ENCODE data around the gene AURKB. TPM values are rescaled to one million over a fixed set of nuclear protein-coding genes. Genes with fewer than 3 reads are reported as not detected.

Gene AURKB
- total and polyA plus RNA-seq, 2 of the 4 experiments (the other 2 are of a cell fraction), result 45.9 to 62.0 TPM

DNA sequence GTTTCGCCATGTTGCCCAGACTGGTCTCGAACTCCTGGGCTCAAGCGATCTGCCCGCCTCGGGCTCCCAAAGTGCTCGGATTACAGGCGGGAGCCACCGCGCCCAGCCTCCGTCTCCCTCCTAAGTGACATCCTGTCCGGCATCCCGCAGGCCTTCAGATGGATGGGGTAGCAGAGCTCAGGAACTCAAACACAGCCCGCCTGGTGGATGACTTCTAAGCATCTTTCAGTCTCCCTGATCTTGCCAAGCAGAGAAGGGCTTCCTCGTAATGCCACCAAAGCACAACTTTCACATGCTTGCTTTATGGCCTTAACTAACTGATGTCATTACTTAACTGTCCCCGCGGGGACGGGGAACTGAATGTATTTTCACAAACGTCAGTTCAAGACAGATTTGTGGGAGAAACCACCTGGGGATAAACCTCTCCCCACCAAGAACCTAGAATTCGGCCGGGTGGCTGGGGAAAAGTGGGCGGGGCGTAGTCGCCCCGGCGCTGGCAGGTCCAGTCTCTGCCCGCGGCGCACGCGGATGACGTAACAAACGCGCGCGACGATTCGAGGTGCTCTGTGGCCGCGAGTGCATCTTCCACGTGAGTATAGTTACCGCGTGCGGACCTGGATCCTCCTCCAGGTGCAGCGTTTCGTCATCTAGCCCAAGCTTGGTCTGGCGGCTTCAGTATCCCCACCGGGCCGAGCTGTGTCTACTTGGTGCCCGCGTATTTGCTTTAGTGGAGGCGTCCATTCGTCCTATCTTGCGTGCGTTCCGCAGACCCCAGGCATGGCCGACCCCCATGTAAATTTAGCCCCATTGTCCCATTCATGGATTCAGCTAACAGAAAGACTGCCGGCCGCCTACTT, 38.6 kb upstream of the AURKB start, which contains the start of gene PFAS (continued):
- TF ChIP-seq CEBPB (IDR thresholded peaks at IDR 0.05; ENCODE audit: low read depth, low read length) (peak; percentile 76), USF2 (IDR thresholded peaks at IDR 0.05; ENCODE audit: low read depth, low read length) (0 out of 2 replicates have a peak, but pooled peaks have one; percentile 24)

DNA sequence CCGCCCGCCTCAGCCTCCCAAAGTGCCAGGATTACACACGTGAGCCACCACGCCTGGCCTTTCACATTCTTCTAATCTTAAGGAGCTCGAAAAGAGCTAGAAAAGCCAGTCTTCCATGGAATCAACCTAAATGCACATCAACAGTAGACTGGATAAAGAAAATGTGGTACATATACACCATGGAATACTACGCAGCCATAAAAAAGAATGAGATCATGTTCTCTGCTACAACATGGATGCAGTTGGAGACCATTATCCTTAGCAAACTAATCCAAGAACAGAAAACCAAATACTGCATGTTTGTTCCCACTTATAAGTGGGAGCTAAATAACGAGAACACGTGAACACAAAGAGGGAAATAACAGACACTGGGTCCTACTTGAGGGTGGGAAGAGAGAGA, 34.4 kb upstream of the AURKB start:
- ChIA-PET POLR2A (ENCODE audit: unreplicated experiment) (no interaction called here), CTCF (no interaction called here)
- Histone ChIP-seq H3K14ac (replicated peaks; ENCODE audit: low read depth, low read length) (no peak overlapping the region), H2BK120ac (ENCODE audit: low read depth, low read length) (no peak overlapping the region), H4K8ac (ENCODE audit: low read depth in 2 of 2, low read length in 2 of 2) (no peak overlapping the region), H3K56ac (ENCODE audit: extremely low read depth, insufficient read depth, low read length) (no peak overlapping the region), H4K91ac (ENCODE audit: insufficient read depth, low read depth, low read length) (no peak overlapping the region), H2AFZ (replicated peaks; ENCODE audit: low read length, poor library complexity) (no peak overlapping the region), H3K9me3 (ENCODE audit: control insufficient read depth, insufficient read depth, low read length) (no peaks in the 10 kb centered on the region), H3K4ac (ENCODE audit: low read depth, low read length) (no peak overlapping the region), H3K27me3 (ENCODE audit: control insufficient read depth, insufficient read depth, low read length) (no peaks in the 10 kb centered on the region), H3K79me1 (ENCODE audit: low read depth in 1 of 2, low read length in 2 of 2) (peaks cover 15 to 42% of the 10 kb centered on the region in 2 experiments), H2AK5ac (ENCODE audit: low read depth, low read length) (no peak overlapping the region), H2AK9ac (replicated peaks; ENCODE audit: low read depth, low read length, poor library complexity) (no peak overlapping the region), H3K36me3 (ENCODE audit: control insufficient read depth, insufficient read depth, low read length) (0 out of 2 replicates have a peak, but pooled peaks cover 1% of the 10 kb centered on the region), H3K27ac (ENCODE audit: insufficient read depth, low read length) (no peak overlapping the region), H2BK5ac (ENCODE audit: low read depth, low read length, poor library complexity, severe bottlenecking) (no peak overlapping the region), H3K18ac (ENCODE audit: low read depth, low read length) (no peak overlapping the region), H3K9ac (ENCODE audit: low read depth, low read length) (no peak overlapping the region), H4K5ac (ENCODE audit: low read depth, low read length) (no peak overlapping the region), H2BK15ac (ENCODE audit: low read depth, low read length) (no peak overlapping the region), H3K4me1 (ENCODE audit: control insufficient read depth, insufficient read depth, low read length) (no peaks in the 10 kb centered on the region), H3K4me3 (ENCODE audit: insufficient read depth, low read depth, low read length) (no peak overlapping the region), H3K9me1 (ENCODE audit: insufficient read depth, low read length) (peaks cover 9% of the 10 kb centered on the region; the same call in 1 of the 2 replicates), H4K20me1 (ENCODE audit: insufficient read depth, low read length) (no peaks in the 10 kb centered on the region), H3K23ac (ENCODE audit: low read depth, low read length) (no peak overlapping the region), H2BK20ac (ENCODE audit: low read depth, low read length) (no peak overlapping the region), H3K4me2 (ENCODE audit: low read depth, low read length) (no peak overlapping the region)
- dilution Hi-C loops (cut with HindIII; ENCODE audit: low sequenced_read_pairs, unreplicated experiment) (loop anchor here (25.0 kb wide), 1 partner anchor 132 kb away; the partner anchor contains the start of genes ALOXE3 and HES7), in situ Hi-C loops (cut with MboI; ENCODE audit: low sequenced_read_pairs) (no loop called here), intact Hi-C loops (cut with micrococcal nuclease) (loop anchor here (5.0 kb wide), 1 partner anchor 43 kb away; the partner anchor contains the start of gene RANGRF)
- no TSS peak for BruUV-seq (replicated peaks)
- no peak for DNase-seq
- no CpG with 5 or more reads among the region's 8 CpGs for WGBS, 2 experiments (ENCODE audit: extremely low coverage in 2 of 2, insufficient read length in 1 of 2)
- no peak for ATAC-seq (ENCODE audit: low read depth)
- TF ChIP-seq MAZ (IDR thresholded peaks at IDR 0.05; ENCODE audit: borderline replicate concordance, low read depth, low read length), result no peak
- no peak for TF ChIP-seq NFE2L2 (IDR thresholded peaks at IDR 0.05; ENCODE audit: low read depth, low read length)
- no peak for TF ChIP-seq BHLHE40 (IDR thresholded peaks at IDR 0.05; ENCODE audit: low read depth, low read length)
- no peak for TF ChIP-seq USF2 (IDR thresholded peaks at IDR 0.05; ENCODE audit: low read depth, low read length)
- TF ChIP-seq SMC3 (IDR thresholded peaks at IDR 0.05; ENCODE audit: low read depth, low read length), result no peak
- TF ChIP-seq CHD1 (IDR thresholded peaks at IDR 0.05; ENCODE audit: low read depth, low read length), result no peak
- TF ChIP-seq MAFK (IDR thresholded peaks at IDR 0.05; ENCODE audit: low read depth, low read length), result no peak
- TF ChIP-seq RFX5 (IDR thresholded peaks at IDR 0.05; ENCODE audit: low read depth, low read length), result no peak
- TF ChIP-seq, protein P1, sequence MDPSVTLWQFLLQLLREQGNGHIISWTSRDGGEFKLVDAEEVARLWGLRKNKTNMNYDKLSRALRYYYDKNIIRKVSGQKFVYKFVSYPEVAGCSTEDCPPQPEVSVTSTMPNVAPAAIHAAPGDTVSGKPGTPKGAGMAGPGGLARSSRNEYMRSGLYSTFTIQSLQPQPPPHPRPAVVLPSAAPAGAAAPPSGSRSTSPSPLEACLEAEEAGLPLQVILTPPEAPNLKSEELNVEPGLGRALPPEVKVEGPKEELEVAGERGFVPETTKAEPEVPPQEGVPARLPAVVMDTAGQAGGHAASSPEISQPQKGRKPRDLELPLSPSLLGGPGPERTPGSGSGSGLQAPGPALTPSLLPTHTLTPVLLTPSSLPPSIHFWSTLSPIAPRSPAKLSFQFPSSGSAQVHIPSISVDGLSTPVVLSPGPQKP (IDR thresholded peaks at IDR 0.05; ENCODE audit: borderline replicate concordance, low read depth, low read length), result no peak
- TF ChIP-seq CEBPB (IDR thresholded peaks at IDR 0.05; ENCODE audit: low read depth, low read length), result no peak
- no peak for TF ChIP-seq POLR2A (IDR thresholded peaks at IDR 0.05; ENCODE audit: low read depth, low read length)
